ENCODE data around the gene SERP2.

SERP2 gene

GRCh38 chr13:44389060-44389666 lies 15.5 kb downstream of the SERP2 start:
- no peak for DNase-seq

GRCh38 chr13:44389876-44390275 lies 16.3 kb downstream of the SERP2 start:
- DNase-seq = no peak

DNA sequence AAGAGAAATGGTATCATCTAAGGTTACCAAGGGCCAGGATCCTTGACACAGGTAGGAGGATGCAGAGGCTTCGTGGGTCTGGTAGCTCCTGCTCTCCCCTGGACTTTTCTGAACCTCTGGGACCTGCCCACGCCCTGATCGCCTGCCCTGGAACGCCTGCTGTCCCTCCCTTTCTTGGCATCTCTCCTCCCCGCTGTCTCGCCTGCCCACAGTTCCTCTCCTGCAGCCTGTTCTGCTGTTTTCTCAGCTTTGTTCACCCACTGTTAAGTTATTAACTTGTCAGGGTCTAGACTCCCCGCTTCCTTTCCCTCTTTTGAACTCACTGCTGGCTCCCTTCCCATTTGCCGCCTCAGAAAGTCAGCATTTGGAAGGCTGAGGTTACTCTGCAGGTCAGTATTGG lies 19.8 kb downstream of the SERP2 start:
- DNase-seq = no peak

DNA sequence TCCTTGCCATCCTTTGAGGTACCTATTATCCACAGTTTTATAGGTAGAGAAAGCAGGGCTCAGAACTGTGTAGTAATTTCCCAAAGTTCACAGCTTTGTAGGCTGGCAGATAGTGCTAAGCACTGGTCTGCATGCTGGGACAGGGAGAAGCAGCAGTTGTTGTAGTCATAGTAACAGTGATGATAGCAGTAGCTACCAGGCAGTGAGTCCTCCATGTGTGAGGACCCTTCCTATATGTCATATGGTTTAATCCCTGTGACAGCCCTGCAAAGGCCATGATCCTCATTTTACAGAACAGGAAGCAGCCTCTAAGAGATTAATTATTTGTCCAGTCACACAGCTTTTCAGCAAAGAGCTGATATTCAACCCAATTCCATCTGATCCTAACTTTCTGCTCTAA lies 21.0 kb downstream of the SERP2 start:
- DNase-seq = no peak

- DNase-seq = no peak
These were observed 22.5 kb downstream of the SERP2 start for GRCh38 chr13:44395976-44396694.

- no peak for DNase-seq
These were observed 23.3 kb downstream of the SERP2 start for GRCh38 chr13:44396701-44397580.

DNA sequence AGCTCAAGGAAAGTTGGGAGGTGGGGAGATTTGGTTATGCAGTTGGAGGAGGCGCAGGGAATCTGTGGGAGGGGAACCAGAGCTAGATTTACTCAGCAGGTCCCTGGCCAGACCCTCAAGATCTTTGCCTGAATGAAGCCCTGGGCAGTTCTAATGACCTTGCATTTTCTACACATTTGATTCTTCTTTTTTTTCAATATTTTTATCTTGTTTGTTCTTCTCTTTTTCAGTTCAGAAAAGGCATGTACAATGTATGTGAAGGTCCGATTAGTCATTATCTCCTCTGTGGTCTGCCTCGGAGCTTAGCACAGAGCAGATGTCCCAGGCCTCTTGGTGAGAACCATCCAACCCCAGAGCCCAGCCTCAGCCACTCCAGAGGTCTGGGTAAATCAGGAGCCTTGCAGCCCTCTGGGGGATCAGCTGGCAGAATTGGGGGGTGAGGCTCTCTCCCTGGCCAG lies 24.2 kb downstream of the SERP2 start:
- DNase-seq = no peak

DNA sequence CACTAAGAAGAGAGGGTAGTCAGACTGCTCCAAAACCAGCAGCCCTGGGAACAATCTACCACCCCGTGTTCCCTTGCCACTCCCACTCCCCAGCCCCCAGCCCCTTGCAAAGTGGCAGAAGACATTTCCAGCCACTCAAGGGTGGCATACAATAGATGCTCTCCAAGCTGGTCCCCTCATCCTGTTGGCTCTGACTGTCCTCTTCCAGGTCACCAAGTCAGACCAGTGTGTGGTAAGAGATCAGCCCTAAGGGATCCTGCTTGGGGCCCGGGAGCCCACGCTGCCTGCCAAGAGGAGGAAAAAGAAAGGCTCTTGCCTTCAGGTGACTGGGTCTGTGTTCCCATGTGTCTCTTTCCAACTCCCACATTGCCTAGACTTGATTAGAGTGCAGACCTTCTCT lies 25.0 kb downstream of the SERP2 start:
- DNase-seq = no peak

DNA sequence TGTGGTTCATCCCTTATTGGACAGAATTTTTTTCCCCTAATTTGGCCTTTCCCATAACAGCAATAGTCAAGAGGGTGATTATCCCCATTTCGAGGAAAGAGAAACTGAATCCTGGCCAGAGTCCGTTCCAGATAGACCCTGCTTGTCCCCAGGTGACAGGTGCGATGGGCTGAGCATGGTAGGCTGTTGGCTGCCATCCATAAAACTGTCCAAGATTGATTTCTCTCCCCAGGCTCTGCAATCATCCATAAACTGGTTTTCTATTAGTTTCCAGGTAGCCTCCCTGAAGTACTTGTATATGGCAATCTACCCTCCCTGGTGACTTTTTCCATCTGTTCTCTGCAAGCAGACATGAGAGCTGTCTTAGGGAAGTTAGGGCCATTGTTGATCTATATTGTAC lies 25.4 kb downstream of the SERP2 start:
- no peak for DNase-seq

GRCh38 chr13:44400736-44401135 lies 27.1 kb downstream of the SERP2 start:
- DNase-seq = no peak

- no peak for DNase-seq
These were observed 28.0 kb downstream of the SERP2 start for GRCh38 chr13:44401577-44401976.

GRCh38 chr13:44402899-44403445 lies 29.3 kb downstream of the SERP2 start:
- no peak for DNase-seq

DNA sequence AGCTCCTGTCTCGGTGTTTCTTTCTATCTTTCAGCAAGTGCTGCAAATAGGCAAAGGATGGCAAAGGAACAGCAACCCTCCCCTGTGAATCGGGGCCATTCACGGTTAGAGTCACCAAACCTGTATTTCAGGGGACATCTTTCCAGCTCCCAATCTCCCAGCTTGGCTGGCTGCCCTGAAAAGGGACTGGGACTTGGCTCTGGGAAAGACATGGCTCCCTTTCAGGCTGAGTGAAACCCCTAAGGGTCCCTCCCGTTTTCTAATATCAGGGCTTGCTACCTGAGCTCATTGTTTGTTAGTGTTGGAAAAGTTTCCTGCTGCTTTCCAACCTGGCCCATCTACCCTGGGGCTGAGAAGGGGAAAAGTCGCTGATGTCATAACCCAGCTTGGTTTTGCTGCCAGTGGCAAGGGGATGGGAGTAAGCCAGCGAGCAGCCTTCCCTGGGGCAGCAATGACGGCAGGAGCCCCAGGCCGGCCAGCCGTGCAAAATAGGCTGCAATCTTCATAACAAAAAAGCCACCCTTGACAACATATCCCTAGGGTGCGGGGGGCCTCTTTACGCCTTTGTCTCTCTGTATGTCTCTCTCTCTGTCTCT lies 29.9 kb downstream of the SERP2 start:
- DNase-seq = no peak

GRCh38 chr13:44404261-44405132 lies 30.9 kb downstream of the SERP2 start:
- no peak for DNase-seq

DNA sequence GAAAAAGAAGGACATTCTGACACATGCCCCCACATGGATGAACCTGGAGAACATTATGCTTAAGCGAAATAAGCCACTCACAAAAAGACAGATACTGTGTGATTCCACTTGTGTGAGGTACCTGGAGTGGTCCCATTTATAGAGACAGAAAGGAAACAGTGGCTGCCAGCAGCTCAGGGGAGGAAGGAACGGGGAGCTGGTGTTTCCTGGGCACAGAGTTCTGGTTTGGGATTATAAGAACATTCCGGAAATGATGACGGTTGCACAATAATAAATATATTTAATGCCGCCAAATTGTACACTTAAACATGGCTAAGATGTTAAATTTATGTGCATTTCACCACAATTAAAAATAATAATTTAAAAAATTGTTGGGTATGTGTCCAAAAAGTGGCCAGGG lies 33.0 kb downstream of the SERP2 start:
- DNase-seq = no peak

- DNase-seq = no peak
These were observed 33.8 kb downstream of the SERP2 start for GRCh38 chr13:44407379-44407778.

GRCh38 chr13:44407891-44408290 lies 34.3 kb downstream of the SERP2 start:
- no peak for DNase-seq

- no peak for DNase-seq
These were observed 36.0 kb downstream of the SERP2 start for GRCh38 chr13:44409595-44409994.

- no peak for DNase-seq
These were observed 36.8 kb downstream of the SERP2 start for GRCh38 chr13:44410328-44410859.

DNA sequence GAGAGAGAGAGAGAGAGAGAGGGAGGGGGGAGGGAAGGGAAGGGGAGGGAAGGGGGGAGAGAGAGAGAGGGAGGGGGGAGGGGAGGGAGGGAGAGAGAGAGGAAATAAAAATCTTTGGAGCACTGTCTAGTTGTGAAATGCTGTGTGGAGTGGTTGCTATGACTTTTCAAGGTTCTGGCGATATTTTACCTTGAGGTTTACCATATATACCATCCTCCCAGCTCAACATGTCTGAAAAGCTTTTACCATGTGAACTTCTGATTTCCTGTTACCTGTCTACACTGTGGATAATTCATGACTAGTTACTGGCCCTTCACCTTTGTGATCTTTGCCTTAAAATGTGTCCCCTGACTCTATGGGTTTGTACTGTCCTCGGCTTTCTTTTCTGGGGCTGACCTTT lies 38.2 kb downstream of the SERP2 start:
- no peak for DNase-seq

GRCh38 chr13:44412346-44412935 lies 38.8 kb downstream of the SERP2 start:
- no peak for DNase-seq

Measured in stimulated activated naive CD4-positive, alpha-beta T cell (primary cell).